ENCODE data around the gene VENTX. TPM values are rescaled to one million over a fixed set of nuclear protein-coding genes. Genes with fewer than 3 reads are reported as not detected.

VENTX gene
- total RNA-seq, 4 donors from 2014 or later, result 0.13 to 1.3 (median 0.34) TPM

DNA sequence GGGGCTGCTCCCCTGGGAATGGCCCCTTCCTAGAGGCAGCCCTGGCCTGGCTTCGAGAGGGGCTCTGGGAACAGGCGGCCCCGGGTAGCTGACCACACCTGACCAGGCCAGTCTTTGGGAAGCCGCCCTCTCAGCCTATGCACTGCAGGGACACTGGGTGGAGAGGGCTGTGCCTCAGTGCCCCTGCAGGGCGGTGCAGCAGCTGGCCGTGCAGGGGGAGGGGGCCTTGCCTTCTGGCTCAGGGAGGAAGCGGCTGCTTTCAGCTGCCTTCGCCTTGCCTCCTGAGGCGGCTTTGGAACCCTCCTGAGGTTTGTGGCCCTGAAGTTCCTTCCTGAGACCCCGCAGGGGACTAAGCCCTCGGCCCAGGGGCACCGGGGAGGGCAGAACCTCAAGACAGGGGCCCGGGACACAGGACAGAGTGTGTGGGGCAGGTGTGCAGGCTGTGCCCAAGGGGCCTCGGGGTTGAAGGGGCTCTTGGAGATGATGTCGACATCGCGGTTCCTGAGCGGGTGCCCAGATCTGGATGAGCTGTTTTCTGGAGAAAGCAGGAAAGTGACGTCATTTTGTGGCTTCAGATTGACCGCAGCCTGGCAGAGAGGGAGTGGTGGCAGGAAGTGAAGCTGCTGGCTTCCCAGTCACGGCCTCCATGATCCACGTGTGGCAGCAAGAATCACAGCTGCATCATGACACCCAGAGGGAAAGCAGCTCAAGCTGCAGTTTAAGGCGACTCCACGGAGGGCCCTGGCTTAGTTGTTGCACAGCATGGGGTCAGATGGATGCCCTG lies 21.4 kb downstream of the VENTX start:
- Histone ChIP-seq H3K36me3 (no peaks in the 10 kb centered on the region), H3K27me3 (no peaks in the 10 kb centered on the region), H3K9me3 (no peaks in the 10 kb centered on the region), H3K4me1 (peaks cover 22 to 27% of the 10 kb centered on the region in 2 donors), H3K4me3 (no peak overlapping the region), H3K27ac (peak overlapping the region; percentile 7 to 57 (median 36))
- intact Hi-C loops (cut with DNase I; ENCODE audit: low total_unique reads), result no loop called here
- peak; percentile 9 to 15 for ATAC-seq
- peak in 1 of 2 donors; percentile 21 for TF ChIP-seq POLR2A (IDR thresholded peaks at IDR 0.05)
- TF ChIP-seq, protein P1, sequence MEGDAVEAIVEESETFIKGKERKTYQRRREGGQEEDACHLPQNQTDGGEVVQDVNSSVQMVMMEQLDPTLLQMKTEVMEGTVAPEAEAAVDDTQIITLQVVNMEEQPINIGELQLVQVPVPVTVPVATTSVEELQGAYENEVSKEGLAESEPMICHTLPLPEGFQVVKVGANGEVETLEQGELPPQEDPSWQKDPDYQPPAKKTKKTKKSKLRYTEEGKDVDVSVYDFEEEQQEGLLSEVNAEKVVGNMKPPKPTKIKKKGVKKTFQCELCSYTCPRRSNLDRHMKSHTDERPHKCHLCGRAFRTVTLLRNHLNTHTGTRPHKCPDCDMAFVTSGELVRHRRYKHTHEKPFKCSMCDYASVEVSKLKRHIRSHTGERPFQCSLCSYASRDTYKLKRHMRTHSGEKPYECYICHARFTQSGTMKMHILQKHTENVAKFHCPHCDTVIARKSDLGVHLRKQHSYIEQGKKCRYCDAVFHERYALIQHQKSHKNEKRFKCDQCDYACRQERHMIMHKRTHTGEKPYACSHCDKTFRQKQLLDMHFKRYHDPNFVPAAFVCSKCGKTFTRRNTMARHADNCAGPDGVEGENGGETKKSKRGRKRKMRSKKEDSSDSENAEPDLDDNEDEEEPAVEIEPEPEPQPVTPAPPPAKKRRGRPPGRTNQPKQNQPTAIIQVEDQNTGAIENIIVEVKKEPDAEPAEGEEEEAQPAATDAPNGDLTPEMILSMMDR (IDR thresholded peaks at IDR 0.05 in 4 of 5, conservative IDR thresholded peaks at IDR 0.05 in 1 of 5), result no peak
- peak; percentile 55 to 78 for DNase-seq
- in situ Hi-C loops (cut with MboI; ENCODE audit: low sequenced_read_pairs in 4 of 4), result no loop called here

DNA sequence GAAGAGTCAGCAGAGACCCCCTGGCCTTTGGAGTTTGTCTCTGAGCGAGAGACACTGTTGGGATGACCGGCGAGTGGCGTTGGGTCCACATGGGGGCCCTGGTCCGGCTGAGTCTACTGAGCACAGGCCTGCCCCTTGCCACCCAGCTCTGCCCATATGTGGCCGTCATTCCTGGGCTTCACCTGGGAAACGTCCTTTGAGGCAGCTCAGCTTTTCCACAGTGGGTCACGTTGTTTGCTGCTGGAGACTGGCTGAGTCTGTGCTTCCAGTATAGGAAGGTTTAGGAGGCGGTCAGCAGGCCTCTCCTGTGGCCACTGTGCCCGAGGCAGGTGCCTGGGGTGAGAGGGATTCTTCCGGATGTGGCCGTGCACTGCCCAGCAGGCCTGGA lies 21.9 kb downstream of the VENTX start:
- ATAC-seq, result no peak
- H3K9me3 ChIP-seq, result no peaks in the 10 kb centered on the region
- in situ Hi-C loops (cut with MboI; ENCODE audit: low sequenced_read_pairs in 4 of 4), result no loop called here
- H3K36me3 ChIP-seq, result no peaks in the 10 kb centered on the region
- no peak overlapping the region for H3K4me3 ChIP-seq
- TF ChIP-seq POLR2A (IDR thresholded peaks at IDR 0.05), result peak in 1 of 2 donors; percentile 0
- TF ChIP-seq, protein P1 (IDR thresholded peaks at IDR 0.05 in 4 of 5, conservative IDR thresholded peaks at IDR 0.05 in 1 of 5), result no peak
- DNase-seq, result no peak
- no peaks in the 10 kb centered on the region for H3K27me3 ChIP-seq
- intact Hi-C loops (cut with DNase I; ENCODE audit: low total_unique reads), result no loop called here
- peaks cover 22 to 27% of the 10 kb centered on the region in 2 donors for H3K4me1 ChIP-seq
- H3K27ac ChIP-seq, result peak overlapping the region in 1 of 4 donors; percentile 1

DNA sequence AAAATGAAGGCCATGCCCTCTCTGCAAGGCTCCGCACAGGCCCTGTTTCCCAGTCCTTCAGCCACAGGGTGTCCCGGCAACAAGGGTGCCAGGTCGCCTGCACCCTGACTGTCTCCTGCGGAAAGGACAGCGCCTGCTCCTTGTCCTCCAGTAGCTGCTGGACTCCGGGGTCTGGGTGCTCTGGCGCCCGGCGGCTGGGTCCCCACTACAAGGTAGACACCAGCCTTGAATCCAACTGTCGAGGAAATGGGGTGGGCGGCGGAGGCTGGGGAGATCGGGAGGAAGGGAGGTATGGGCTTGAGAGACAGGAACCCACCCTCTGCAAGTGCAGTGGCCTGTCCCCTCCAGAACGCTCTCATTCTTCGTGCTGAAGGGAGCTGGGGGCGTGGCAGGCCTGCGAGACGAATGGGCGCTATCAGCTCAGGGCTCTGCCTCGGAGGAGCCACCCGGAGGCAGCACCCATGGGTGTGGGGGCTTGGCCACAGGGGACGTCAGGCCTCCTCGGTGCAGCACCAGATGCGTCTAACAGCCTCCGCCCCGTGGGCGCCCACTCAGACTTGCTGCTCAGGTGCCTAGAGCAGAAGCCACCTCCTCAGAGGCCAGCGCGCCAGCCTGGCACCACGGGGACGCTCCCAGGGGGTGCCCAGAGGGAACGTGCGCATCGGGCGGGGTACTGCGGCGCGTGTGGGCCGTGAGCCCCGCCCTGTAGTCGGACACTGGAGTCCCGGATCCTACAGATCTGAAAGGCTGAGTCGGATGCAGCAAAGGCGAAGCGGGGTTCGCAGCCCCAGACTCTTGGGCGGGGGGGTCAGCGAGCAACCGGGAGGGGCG lies 23.5 kb downstream of the VENTX start:
- in situ Hi-C loops (cut with MboI; ENCODE audit: low sequenced_read_pairs in 4 of 4), result no loop called here
- TF ChIP-seq, protein P1 (IDR thresholded peaks at IDR 0.05 in 4 of 5, conservative IDR thresholded peaks at IDR 0.05 in 1 of 5), result no peak
- TF ChIP-seq POLR2A (IDR thresholded peaks at IDR 0.05), result no peak
- intact Hi-C loops (cut with DNase I; ENCODE audit: low total_unique reads), result loop anchor here (2.0 to 5.0 kb wide), 2 partner anchors 48 to 131 kb away; partner anchors contain the start of genes MTG1, TUBGCP2 and ZNF511
- H3K27ac ChIP-seq, result peak overlapping the region; percentile 86 to 97 (median 95)
- H3K4me1 ChIP-seq, result peaks cover 22 to 27% of the 10 kb centered on the region in 2 donors
- H3K4me3 ChIP-seq, result peak overlapping the region; percentile 67 to 95 (median 80)
- DNase-seq (peak in 1 of 2 donors; percentile 59), ATAC-seq (peak; percentile 76 to 77)
- no peaks in the 10 kb centered on the region for H3K9me3 ChIP-seq
- no peaks in the 10 kb centered on the region for H3K27me3 ChIP-seq
- H3K36me3 ChIP-seq, result no peaks in the 10 kb centered on the region

DNA sequence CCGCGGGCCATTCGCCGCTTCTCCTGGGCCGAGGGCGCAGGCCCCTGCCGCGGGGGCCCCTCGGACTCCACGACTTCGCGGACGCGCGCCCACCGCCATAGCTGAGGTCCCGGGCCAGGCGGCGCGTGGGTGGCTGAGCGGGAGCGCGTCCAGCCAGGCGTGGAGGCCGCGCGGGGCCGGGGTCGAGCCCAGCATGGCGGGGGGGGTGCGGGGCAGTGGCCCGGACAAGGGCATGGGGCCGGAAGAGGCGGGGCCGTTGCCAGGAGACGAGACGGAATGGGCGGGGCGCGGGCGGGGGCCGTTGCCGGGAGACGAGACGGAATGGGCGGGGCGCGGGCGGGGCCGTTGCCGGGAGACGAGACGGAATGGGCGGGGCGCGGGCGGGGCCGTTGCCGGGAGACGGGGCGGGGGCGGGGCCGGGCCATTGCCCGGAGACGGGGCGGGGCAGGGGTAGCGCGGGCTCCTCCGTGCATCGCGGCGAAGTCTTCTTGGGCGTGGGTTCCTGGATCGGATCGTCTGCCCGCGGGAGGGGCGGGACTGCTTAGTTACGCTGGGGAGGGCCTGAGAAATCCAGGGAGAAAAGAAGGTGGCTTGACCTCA lies 24.2 kb downstream of the VENTX start:
- DNase-seq (peak; percentile 76 to 86), ATAC-seq (peak; percentile 85 to 87)
- peak; percentile 64 to 69 for TF ChIP-seq POLR2A (IDR thresholded peaks at IDR 0.05)
- TF ChIP-seq, protein P1 (IDR thresholded peaks at IDR 0.05 in 4 of 5, conservative IDR thresholded peaks at IDR 0.05 in 1 of 5), result no peak
- in situ Hi-C loops (cut with MboI; ENCODE audit: low sequenced_read_pairs in 4 of 4) (no loop called here), intact Hi-C loops (cut with DNase I; ENCODE audit: low total_unique reads) (loop anchor here (2.0 to 5.0 kb wide), 2 partner anchors 47 to 130 kb away; partner anchors contain the start of genes MTG1, TUBGCP2 and ZNF511)
- no peaks in the 10 kb centered on the region for H3K36me3 ChIP-seq
- no peaks in the 10 kb centered on the region for H3K27me3 ChIP-seq
- peak overlapping the region; percentile 86 to 97 (median 95) for H3K27ac ChIP-seq
- H3K9me3 ChIP-seq, result no peaks in the 10 kb centered on the region
- peak overlapping the region; percentile 67 to 95 (median 80) for H3K4me3 ChIP-seq
- H3K4me1 ChIP-seq, result peaks cover 22 to 27% of the 10 kb centered on the region in 2 donors

Measured in gastrocnemius medialis (tissue), 4 donors.